ENCODE data around the gene VDR.
A peak's percentile ranks its signal among the peaks of the same experiment; 100 is the strongest.

Gene VDR

DNA sequence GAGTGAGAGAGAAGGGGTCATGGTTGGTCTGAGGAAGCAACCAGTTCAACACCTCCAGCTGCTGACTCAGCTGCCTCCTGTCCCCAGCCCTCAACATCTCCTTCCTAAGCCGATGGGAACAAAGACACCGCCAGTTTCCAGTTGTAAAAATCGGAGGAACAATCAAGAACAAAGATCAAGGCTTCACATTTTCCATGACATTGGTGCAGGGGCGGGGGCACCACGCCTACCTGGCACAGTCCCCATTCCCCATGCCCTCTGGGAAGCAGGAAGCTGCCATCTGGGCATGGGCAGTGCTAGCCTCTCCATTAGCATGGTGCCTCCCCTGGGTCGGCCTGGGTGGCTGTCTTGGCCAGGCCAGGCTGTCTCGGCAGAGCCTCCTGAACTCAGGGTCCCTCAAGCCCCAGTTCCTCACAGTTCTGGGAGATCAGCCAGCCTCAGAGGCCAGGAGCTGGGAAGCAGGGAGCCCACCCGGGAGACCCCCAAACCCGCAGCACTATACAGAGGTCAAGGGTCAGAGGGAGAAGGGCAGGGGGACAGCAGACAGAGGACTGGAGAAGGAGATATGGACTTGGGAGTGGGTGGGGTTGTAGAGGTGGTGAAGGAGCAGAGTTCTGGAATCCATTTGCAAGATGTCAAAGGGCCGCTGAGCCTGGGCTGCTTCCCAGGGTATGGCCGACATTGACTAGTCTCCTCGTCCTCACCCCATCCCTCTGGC, 39.0 kb upstream of the VDR start:
- Histone ChIP-seq H3K9me3 (ENCODE audit: control insufficient read depth in 1 of 2, low read length in 2 of 2) (no peaks in the 10 kb centered on the region), H3K36me3 (ENCODE audit: control insufficient read depth in 1 of 2, insufficient read depth in 2 of 2, low read length in 2 of 2) (no peaks in the 10 kb centered on the region), H3K9ac (ENCODE audit: low read depth in 1 of 2, low read length in 2 of 2) (peak overlapping the region; percentile 52 to 56), H3K4me3 (ENCODE audit: low read depth in 1 of 2, low read length in 2 of 2) (peak overlapping the region; percentile 24 to 41), H3K27me3 (ENCODE audit: control insufficient read depth in 1 of 2, insufficient read depth in 2 of 2, low read length in 2 of 2) (no peaks in the 10 kb centered on the region), H3K4me1 (ENCODE audit: control insufficient read depth in 1 of 2, insufficient read depth in 2 of 2, low read length in 2 of 2) (peaks cover 67 to 68% of the 10 kb centered on the region in 2 donors), H3K27ac (ENCODE audit: low read depth, low read length) (peak overlapping the region; percentile 89)

DNA sequence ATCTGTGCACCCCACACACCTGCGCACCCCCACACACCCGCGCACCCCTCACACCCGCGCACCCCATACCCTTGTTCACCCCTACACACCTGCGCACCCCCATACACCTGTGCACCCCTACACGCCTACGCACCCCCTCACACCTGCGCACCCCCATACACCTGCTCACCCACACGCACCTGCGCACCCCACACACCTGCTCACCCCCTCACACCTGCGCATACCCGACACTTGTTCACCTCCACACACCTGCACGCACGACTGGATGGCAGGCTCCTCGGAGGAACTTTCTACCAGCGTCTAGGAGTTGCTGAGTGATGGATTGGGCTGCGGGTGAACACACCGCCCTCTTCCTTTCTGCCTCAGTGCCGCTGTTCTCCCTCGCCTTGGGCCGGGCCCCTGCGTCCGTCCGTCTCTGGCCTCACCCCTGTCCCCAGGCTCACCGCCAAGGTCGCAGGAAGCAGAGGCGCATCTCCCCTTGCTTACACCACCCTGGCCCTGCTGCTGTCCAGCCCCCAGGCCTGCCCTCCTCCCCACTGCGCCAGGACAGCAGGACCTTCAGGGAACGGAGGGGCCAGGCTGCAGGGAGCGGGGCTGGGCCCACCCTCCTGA, 37.9 kb upstream of the VDR start:
- H3K27ac ChIP-seq (ENCODE audit: low read depth, low read length): peak overlapping the region; percentile 89

DNA sequence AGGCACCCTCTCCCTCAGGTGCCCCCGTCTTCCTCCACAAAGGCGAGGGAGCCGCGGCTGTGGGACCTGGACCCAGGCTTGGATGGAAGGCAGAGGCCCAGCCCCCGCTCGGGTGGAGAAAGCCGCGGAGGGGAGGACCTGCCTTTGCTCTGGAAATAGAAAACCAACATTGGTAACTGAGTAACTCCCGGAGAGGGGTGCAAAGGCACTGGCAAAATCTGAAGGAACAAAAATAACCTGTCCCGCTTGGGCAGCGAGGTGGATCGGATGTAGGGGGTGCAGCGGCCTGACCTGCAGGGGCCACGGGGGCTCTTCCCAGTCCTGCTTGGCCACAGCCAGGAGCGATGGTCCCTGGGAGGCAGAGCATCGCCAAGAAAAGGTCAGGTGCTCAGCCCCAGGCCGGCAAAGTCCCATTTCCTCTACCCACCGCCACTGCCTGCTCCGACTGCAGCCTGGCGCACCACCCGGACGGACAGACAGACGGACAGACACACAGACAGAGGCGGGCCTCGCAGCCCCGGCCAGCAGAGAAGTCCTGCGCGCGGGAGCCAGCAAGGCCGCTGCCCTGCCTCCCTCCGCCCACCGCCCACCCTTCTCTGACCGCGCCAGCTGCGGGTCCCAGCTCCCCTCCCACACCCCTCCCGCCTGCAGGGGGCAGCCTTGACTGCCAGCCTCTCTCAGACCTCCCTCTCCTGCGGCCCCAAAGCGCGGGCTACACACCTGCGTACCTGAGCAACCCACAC, 37.2 kb upstream of the VDR start:
- Histone ChIP-seq H3K9ac (ENCODE audit: low read depth in 1 of 2, low read length in 2 of 2) (no peak overlapping the region), H3K4me1 (ENCODE audit: control insufficient read depth in 1 of 2, insufficient read depth in 2 of 2, low read length in 2 of 2) (peaks cover 68 to 74% of the 10 kb centered on the region in 2 donors), H3K27me3 (ENCODE audit: control insufficient read depth in 1 of 2, insufficient read depth in 2 of 2, low read length in 2 of 2) (no peaks in the 10 kb centered on the region)

More for the DNA sequence above, 37.9 kb upstream of the VDR start:
- Histone ChIP-seq H3K9ac (ENCODE audit: low read depth in 1 of 2, low read length in 2 of 2) (peak overlapping the region; percentile 52 to 56), H3K36me3 (ENCODE audit: control insufficient read depth in 1 of 2, insufficient read depth in 2 of 2, low read length in 2 of 2) (no peaks in the 10 kb centered on the region), H3K9me3 (ENCODE audit: control insufficient read depth in 1 of 2, low read length in 2 of 2) (no peaks in the 10 kb centered on the region), H3K4me3 (ENCODE audit: low read depth in 1 of 2, low read length in 2 of 2) (no peak overlapping the region), H3K4me1 (ENCODE audit: control insufficient read depth in 1 of 2, insufficient read depth in 2 of 2, low read length in 2 of 2) (peaks cover 75 to 76% of the 10 kb centered on the region in 2 donors), H3K27me3 (ENCODE audit: control insufficient read depth in 1 of 2, insufficient read depth in 2 of 2, low read length in 2 of 2) (no peaks in the 10 kb centered on the region)

DNA sequence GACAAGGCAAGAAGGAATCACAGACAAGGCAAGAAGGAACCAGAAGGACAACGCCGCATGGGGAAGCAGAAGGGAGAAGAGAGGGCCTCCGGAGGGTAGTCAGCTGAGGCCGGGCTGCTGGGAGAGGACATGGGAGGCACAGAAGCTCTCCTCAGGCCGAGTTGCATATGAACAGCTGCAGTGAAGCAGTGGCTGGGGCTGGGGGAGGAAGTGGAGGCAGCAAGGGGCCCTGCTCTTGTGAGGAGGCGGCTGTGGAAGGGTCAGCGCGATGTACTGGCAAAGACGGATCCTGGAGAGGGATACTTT, 36.6 kb upstream of the VDR start:
- no peak overlapping the region for H3K27ac ChIP-seq (ENCODE audit: low read depth, low read length)
- no peaks in the 10 kb centered on the region for H3K27me3 ChIP-seq (ENCODE audit: control insufficient read depth in 1 of 2, insufficient read depth in 2 of 2, low read length in 2 of 2)
- H3K4me1 ChIP-seq (ENCODE audit: control insufficient read depth in 1 of 2, insufficient read depth in 2 of 2, low read length in 2 of 2): peaks cover 64 to 71% of the 10 kb centered on the region in 2 donors
- peak overlapping the region in 1 of 2 donors; percentile 33 for H3K9ac ChIP-seq (ENCODE audit: low read depth in 1 of 2, low read length in 2 of 2)
- no peaks in the 10 kb centered on the region for H3K36me3 ChIP-seq (ENCODE audit: control insufficient read depth in 1 of 2, insufficient read depth in 2 of 2, low read length in 2 of 2)
- H3K4me3 ChIP-seq (ENCODE audit: low read depth in 1 of 2, low read length in 2 of 2): no peak overlapping the region
- no peaks in the 10 kb centered on the region for H3K9me3 ChIP-seq (ENCODE audit: control insufficient read depth in 1 of 2, low read length in 2 of 2)

More for the DNA sequence above, 37.2 kb upstream of the VDR start:
- H3K4me3 ChIP-seq (ENCODE audit: low read depth in 1 of 2, low read length in 2 of 2): no peak overlapping the region
- no peaks in the 10 kb centered on the region for H3K36me3 ChIP-seq (ENCODE audit: control insufficient read depth in 1 of 2, insufficient read depth in 2 of 2, low read length in 2 of 2)
- no peaks in the 10 kb centered on the region for H3K9me3 ChIP-seq (ENCODE audit: control insufficient read depth in 1 of 2, low read length in 2 of 2)
- no peak overlapping the region for H3K27ac ChIP-seq (ENCODE audit: low read depth, low read length)

DNA sequence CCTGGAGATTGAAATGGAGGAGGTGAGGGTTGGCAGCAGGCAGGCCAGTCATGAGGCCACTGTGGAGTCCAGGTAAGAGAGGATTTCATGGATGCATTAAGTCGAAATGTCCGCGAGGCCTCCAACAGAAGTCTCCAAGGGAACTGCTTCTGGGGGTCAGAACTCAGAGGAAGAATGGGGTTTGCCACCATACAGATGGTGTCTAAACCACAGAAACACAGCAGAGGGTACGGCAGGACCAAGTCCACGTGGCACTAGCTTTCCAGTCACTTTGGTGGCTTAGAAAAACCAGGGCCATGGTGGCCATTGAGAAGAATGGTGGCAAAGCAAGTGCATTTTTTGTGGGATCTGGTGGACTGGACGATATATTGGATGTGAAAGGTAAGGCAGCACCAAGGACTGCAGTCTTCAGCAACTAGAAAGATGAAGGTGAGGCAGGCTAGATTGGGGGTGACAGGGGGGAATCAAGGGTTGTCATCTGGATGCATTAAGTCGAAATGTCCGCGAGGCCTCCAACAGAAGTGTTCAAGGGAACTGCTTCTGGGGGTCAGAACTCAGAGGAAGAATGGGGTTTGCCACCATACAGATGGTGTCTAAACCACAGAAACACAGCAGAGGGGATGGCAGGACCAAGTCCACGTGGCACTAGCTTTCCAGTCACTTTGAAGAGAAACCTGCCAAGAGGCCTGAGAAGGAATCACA, 36.1 kb upstream of the VDR start:
- Histone ChIP-seq H3K4me1 (ENCODE audit: control insufficient read depth in 1 of 2, insufficient read depth in 2 of 2, low read length in 2 of 2) (peaks cover 62 to 68% of the 10 kb centered on the region in 2 donors), H3K4me3 (ENCODE audit: low read depth in 1 of 2, low read length in 2 of 2) (no peak overlapping the region), H3K36me3 (ENCODE audit: control insufficient read depth in 1 of 2, insufficient read depth in 2 of 2, low read length in 2 of 2) (no peaks in the 10 kb centered on the region), H3K27ac (ENCODE audit: low read depth, low read length) (no peak overlapping the region), H3K27me3 (ENCODE audit: control insufficient read depth in 1 of 2, insufficient read depth in 2 of 2, low read length in 2 of 2) (no peaks in the 10 kb centered on the region), H3K9ac (ENCODE audit: low read depth in 1 of 2, low read length in 2 of 2) (no peak overlapping the region), H3K9me3 (ENCODE audit: control insufficient read depth in 1 of 2, low read length in 2 of 2) (no peaks in the 10 kb centered on the region)

DNA sequence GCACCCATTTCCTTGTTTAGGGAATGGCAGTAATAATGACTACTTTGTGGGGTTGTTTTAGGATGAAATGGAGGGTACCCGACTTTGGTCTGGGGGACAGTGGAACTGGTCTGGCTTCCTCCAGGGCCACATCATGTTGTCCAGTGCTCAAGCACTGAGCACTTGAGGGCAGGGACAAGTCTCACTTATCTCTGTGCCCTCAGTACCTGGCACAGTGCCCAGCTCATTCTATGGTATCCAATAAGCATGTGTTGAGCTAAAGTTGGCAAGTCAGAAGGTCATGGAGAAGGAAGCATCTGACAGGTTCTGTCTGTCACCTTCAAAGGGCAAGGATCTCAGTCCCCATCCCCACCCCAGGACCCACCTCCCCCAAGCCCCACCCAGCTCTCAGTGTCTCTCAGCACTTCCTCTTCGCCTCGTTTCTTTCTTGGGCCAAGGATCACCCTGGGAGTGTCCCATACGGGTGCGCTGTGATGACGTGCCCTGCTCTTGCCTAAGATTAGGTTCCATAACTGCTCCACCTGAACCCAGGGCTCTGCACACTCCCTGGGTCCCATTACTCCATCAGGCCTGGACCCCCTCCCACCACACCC, 34.3 kb upstream of the VDR start:
- Histone ChIP-seq H3K27me3 (ENCODE audit: control insufficient read depth in 1 of 2, insufficient read depth in 2 of 2, low read length in 2 of 2) (no peaks in the 10 kb centered on the region), H3K9me3 (ENCODE audit: control insufficient read depth in 1 of 2, low read length in 2 of 2) (no peaks in the 10 kb centered on the region), H3K4me1 (ENCODE audit: control insufficient read depth in 1 of 2, insufficient read depth in 2 of 2, low read length in 2 of 2) (peaks cover 60 to 68% of the 10 kb centered on the region in 2 donors), H3K4me3 (ENCODE audit: low read depth in 1 of 2, low read length in 2 of 2) (no peak overlapping the region), H3K27ac (ENCODE audit: low read depth, low read length) (peak overlapping the region; percentile 68), H3K36me3 (ENCODE audit: control insufficient read depth in 1 of 2, insufficient read depth in 2 of 2, low read length in 2 of 2) (no peaks in the 10 kb centered on the region), H3K9ac (ENCODE audit: low read depth in 1 of 2, low read length in 2 of 2) (peak overlapping the region in 1 of 2 donors; percentile 1)

DNA sequence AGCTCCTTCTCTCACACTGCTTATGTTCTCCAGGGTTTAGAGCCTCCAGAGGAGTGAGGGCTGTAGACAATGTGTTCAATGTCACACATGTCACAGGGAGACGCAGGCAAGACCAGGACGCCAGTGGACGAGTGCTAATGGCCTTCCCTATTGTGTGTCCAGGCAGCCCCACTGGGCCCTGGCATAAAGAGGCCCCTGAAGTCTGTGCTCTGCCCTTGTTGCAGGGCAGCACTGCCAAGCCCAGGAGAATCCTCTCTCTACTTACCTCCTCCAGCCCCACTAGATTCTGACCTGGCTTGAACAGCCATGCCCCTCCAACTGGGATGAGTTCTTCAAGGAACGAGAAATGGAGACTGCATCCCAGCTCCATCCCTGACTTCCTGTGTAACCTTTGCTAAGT, 33.8 kb upstream of the VDR start:
- Histone ChIP-seq H3K9me3 (ENCODE audit: control insufficient read depth in 1 of 2, low read length in 2 of 2) (no peaks in the 10 kb centered on the region), H3K4me1 (ENCODE audit: control insufficient read depth in 1 of 2, insufficient read depth in 2 of 2, low read length in 2 of 2) (peaks cover 56 to 64% of the 10 kb centered on the region in 2 donors), H3K9ac (ENCODE audit: low read depth in 1 of 2, low read length in 2 of 2) (peak overlapping the region in 1 of 2 donors; percentile 1), H3K36me3 (ENCODE audit: control insufficient read depth in 1 of 2, insufficient read depth in 2 of 2, low read length in 2 of 2) (no peaks in the 10 kb centered on the region), H3K27ac (ENCODE audit: low read depth, low read length) (peak overlapping the region; percentile 41), H3K27me3 (ENCODE audit: control insufficient read depth in 1 of 2, insufficient read depth in 2 of 2, low read length in 2 of 2) (no peaks in the 10 kb centered on the region), H3K4me3 (ENCODE audit: low read depth in 1 of 2, low read length in 2 of 2) (no peak overlapping the region)

DNA sequence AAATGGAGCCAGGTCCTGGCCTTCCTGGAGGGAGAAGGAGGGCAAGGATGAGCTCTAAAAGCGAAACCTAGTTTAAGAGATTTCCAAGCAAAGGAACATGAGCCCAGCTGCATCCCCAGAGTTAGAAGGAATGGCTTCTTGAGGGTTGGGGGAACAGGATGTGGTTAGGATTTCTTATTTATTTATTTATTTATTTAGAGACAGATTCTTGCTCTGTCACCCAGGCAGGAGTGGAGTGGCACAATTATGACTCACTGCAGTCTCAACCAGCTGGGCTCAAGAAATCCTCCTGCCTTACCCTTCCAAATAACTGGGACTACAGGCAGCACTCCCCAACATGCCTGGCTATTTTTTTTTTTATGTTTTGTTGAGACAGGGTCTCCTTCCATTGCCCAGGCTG, 33.3 kb upstream of the VDR start:
- Histone ChIP-seq H3K36me3 (ENCODE audit: control insufficient read depth in 1 of 2, insufficient read depth in 2 of 2, low read length in 2 of 2) (no peaks in the 10 kb centered on the region), H3K27me3 (ENCODE audit: control insufficient read depth in 1 of 2, insufficient read depth in 2 of 2, low read length in 2 of 2) (no peaks in the 10 kb centered on the region), H3K27ac (ENCODE audit: low read depth, low read length) (peak overlapping the region; percentile 41), H3K9ac (ENCODE audit: low read depth in 1 of 2, low read length in 2 of 2) (no peak overlapping the region), H3K4me1 (ENCODE audit: control insufficient read depth in 1 of 2, insufficient read depth in 2 of 2, low read length in 2 of 2) (peaks cover 52 to 61% of the 10 kb centered on the region in 2 donors), H3K4me3 (ENCODE audit: low read depth in 1 of 2, low read length in 2 of 2) (no peak overlapping the region), H3K9me3 (ENCODE audit: control insufficient read depth in 1 of 2, low read length in 2 of 2) (no peaks in the 10 kb centered on the region)

DNA sequence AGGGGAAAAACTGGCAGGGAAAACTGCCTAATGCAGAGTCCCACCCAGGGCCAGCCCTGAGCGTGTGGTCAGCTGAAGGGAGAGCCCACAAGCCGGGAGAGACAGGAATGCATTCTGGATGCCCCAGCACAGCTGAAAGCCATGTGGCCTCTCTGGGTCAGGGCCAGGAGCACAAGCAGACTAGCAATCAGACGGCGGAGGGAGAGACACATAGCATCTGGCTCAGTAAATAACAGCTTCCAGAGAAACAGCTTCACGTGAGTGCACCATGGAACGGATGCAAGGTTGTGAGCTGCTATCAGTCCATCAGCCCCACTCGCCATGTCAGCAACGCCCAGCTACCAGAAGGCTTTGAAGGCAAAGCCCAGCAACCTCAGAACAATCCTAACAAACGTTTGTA, 30.4 kb upstream of the VDR start:
- Histone ChIP-seq H3K27ac (ENCODE audit: low read depth, low read length) (no peak overlapping the region), H3K36me3 (ENCODE audit: control insufficient read depth in 1 of 2, insufficient read depth in 2 of 2, low read length in 2 of 2) (no peaks in the 10 kb centered on the region), H3K4me3 (ENCODE audit: low read depth in 1 of 2, low read length in 2 of 2) (no peak overlapping the region), H3K27me3 (ENCODE audit: control insufficient read depth in 1 of 2, insufficient read depth in 2 of 2, low read length in 2 of 2) (no peaks in the 10 kb centered on the region), H3K9ac (ENCODE audit: low read depth in 1 of 2, low read length in 2 of 2) (no peak overlapping the region), H3K4me1 (ENCODE audit: control insufficient read depth in 1 of 2, insufficient read depth in 2 of 2, low read length in 2 of 2) (peaks cover 35 to 42% of the 10 kb centered on the region in 2 donors), H3K9me3 (ENCODE audit: control insufficient read depth in 1 of 2, low read length in 2 of 2) (no peaks in the 10 kb centered on the region)
